HG03460 (cell line): ENCODE results near the gene STAT2.
A peak's percentile ranks its signal among the peaks of the same experiment; 100 is the strongest.
"Not testable (repeated sequence)": the region's sequence is repeated elsewhere in the genome, so short reads cannot be mapped to it uniquely, and the experiment has no call there.

Experiments used
- ATAC-seq: cut with Tn5 transposase; IDR thresholded peaks from one replicate; pipeline ENCODE4 v1.9.1; 2021; ENCODE audit not compliant: unreplicated experiment

STAT2 gene

DNA sequence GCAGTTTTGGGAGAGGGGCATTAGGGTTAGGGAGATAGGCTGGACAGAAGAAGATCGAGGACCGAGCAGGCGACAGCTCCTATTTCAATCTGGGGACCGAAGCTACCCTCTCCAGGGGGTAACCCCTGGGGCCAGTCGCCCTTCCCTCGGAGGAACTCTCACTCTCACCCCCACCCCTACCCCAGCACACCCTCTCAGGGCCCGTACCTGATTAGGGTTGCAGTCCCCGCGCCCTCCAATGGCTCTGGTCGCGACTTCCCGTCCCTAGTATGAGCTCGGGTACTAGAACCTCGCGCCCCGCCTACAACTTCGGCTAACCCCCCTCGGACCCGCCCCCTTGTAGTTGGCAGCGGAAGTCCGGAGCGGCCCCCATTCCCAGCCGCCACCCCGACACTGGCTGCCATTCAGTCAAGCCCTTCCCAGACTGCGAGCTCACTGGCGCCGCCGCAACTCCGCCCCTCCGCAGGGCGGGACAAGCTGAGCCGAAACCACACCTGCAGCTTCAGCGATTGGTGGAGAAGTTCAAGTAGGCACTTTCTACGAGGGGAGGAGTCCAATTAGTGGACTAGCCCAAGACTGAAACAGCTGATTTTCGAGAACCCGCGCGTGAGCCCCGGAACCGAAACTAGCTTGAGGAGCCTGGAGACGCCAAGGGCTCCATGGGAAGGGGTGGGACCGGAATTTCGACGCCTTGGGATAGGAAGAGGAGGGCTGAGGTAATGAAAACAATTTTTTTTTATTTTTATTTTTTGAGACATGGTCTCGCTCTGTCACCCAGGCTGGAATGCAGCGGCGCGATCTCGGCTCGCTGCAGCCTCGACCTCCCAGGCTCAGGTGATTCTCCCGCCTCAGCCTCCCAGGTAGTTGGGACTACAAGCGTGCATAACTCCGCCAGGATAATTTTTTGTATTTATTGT lies at the start of gene STAT2:
TSS of gene STAT2 (minus strand) at position 257 of the 917 bp plus-strand sequence. CDS start 3,536 bp downstream, outside the sequence.
- ATAC-seq, result peak; percentile 95

DNA sequence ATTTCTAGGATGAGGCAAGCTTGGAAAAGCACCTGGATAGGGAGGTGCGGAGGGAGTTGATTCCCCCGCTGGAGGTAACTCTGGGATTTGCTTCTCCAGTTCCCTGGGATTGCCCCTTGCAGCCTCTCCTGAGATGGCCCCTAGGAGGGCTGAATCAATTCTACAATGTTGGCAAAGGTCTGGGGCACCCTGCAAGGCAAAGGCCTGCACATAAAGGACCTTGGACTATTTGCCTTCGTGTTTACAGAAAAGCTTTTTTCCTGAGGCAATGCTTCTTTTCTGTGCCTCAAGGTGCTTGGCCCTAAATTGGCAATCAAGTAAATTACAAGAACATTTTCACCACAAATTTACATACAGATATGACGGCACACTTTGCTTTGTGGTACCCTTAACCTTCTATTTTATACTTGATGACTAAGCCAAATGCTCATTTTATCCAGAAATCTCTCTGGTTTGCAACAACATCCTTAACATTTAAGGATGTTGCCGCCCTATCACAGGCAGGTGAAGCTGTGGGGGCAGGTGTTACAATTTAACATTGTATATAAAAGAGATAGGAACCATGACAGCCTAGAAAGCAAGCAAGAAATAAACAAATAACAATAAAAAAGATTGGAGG lies 49.0 kb upstream of the STAT2 start:
- no peak for ATAC-seq

DNA sequence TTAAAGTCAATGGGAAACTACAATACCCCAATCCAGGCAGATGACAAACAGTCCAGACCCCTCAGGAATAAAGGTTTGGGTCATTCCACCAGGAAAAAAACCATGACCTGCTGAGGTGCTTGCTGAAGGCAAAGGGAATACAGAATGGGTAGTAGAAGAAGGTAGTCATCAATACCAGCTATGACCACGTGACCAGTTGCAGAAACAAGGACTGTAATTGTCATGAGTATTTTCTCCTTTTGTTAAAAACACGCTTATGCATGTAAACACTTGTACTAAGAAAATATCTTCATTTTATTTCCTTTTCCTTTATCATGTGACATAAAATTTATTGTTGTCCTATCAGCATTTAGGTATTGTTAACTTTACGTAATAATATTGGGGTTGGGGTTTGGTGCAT lies 44.3 kb upstream of the STAT2 start:
- ATAC-seq, result not testable (repeated sequence)

DNA sequence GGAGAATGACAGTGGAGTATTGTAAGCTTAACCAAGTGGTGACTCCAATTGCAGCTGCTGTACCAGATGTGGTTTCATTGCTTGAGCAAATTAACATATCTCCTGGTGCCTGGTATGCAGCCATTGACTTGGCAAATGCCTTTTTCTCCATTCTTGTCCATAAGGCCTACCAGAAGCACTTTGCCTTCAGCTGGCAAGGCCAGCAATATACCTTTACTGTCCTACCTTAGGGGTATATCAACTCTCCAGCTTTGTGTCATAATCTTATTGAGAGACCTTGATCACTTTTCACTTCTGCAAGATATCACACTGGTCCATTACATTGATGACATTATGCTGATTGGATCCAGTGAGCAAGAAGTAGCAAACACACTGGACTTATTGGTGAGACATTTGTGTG lies 41.7 kb upstream of the STAT2 start:
- ATAC-seq, result not testable (repeated sequence)

DNA sequence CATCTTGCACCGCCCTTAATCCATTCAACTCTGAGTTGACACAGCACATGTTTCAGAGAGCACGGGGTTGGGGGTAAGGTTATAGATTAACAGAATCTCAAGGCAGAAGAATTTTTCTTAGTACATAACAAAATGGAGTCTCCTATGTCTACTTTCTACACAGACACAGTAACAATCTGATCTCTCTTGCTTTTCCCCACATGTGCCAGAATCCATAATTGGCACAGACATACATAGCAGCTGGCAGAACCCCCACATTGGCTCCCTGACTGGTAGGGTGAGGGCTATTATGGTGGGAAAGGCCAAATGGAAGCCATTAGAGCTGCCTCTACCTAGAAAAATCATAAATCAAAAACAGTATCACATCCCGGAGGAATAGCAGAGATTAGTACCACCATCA lies 41.2 kb upstream of the STAT2 start:
- ATAC-seq, result not testable (repeated sequence)

DNA sequence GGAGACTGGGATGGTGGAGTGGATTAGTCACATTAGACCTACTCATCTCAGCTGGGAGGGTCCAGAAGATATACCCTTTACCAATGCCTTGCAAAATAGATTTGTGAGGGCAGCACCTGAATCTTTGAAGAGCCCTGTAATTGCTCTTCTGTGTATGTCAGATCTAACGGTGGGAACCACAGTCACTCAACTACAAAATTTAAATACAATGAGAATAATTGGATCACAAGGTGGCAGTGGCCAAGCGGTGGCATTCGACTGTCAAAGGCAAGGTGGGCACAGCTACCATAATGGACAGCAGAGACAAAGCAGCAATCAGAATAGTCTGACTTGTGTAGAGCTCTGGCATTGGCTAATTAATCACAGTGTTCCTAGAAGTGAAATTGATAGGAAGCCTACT lies 39.6 kb upstream of the STAT2 start:
- ATAC-seq, result not testable (repeated sequence)

DNA sequence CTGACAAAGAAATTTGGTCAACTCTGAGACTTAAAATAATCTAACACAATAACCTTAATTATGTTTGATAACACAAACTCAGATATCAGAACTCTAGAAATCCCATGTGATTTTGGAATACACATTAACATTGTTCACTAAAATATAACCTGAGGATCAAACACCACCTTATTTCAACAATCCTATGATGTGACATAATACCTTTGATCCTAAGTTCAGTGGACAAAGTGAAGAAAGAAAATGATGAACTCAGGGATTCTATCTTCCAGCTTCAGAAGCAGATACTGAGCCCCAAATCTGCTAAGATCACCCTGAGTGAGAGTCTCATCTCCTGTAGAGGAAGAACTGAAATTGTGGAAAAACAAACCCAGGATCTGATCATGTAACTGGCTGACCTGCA lies 38.4 kb upstream of the STAT2 start:
- ATAC-seq, result no peak

DNA sequence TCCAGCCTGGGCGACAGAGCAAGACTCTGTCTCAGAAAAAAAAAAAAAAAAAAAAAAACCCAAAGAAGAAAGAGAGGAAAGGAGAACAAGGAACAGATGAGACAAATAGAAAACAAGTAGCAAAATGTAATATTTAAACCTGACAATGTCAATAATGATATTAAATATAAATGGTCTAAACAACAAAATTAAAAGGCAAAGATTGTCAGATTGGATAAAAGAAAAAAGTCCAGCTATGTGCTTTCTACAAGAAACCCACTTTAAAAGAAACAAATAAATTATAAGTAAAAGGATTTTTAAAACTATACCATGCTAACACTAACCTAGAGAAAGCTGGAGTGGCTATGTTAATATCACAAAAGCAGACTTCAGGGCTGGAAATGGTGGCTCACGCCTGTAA lies 32.4 kb upstream of the STAT2 start:
- no peak for ATAC-seq

DNA sequence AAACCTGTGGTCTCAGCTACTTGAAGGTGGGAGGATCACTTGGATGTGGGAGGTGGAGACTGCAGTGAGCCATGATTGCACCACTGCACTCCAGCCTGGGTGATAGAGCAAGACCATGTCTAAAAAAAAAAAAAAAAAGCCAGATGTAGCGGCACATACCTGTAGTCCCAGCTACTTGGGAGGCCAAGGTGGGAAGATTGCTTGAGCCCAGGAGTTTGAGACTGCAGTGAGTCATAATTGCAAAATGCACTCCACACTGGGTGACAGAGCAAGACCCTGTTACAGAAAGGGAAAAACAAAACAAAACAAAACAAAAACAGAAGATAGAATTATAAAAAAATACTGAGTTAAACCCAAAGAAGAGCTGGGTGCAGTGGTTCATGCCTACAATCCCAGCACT lies 31.8 kb upstream of the STAT2 start:
- no peak for ATAC-seq

DNA sequence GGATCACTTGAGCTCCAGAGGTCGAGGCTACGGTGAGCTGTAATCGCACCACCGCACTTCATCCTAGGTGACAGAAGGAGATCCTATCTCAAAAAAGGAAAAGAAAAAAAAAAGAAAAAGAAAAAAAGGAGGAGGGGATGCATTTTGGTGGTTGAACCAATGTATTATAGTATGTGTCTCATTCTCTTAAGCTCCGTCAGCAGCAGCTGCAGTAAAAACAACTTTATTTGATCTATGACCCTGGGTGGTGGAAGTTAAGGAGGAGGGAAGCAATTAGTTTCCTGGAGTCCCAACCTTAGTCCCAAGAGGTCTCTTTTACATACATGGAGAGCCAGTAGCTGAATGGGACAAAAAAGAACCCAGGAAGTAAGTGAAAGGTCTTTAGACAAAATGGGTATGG lies 29.5 kb upstream of the STAT2 start:
- no peak for ATAC-seq

DNA sequence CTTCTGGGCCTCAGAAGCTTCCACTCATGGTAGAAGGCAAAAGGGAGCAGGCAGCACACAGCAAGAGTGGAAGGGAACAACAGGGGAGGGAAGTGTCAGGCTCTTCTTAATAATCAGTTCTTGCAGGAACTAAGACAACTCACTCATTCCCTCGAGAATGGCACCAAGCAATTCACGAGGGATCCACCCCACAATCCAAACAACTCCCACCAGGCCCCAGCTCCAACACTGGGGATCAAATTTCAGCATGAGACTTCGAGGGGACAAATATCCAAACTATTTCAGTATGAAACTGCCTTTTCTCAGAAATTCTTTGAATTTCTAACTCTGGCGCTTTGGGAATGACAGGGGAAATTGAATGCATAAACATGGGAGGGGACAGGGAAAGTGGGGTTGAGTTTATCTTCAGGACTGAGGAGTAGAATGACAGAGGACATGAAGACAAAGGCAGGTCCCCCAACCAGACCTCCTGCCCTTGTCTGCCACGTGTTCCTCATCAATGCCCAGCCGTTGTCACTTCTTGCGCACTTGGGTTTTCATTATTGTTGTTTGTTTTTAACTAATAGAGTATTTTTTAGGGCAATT lies 27.3 kb upstream of the STAT2 start:
- no peak for ATAC-seq

DNA sequence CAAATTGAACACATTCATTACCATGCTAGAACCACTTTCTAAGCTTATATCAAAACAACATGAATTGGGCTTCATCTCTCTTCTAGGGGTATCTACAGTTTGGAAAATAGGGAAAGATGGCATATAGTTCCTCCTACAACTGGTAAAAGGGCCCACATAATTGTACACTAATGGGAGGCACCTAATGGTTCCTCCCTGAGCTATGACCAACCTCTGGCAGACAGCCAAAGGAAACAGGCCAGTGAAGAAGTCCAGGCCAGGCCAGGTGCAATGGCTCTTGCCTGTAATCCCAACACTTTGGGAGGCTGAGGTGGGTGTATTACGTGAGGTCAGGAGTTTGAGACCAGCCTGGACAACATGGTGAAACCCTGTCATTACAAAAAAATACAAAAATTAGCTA lies 26.0 kb upstream of the STAT2 start:
- ATAC-seq, result no peak

DNA sequence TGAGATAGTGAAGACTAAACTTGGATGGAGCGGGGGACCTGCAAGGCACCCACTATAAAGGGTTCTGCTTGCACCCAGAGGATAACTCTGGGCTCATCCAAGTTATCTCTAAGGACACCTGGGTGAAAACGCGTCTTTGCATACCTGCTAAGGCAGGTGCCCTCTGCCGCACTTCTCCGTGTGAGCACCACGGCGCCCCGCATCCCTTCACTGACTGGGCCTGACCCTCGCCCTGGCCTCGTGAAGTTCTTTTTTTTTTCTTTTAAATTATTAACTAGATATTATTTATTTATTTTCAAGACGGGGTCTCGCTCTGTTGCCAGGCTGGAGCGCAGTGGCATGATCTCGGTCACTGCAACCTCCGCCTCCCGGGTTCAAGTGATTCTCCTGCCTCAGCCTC lies 22.7 kb upstream of the STAT2 start:
- ATAC-seq, result no peak

DNA sequence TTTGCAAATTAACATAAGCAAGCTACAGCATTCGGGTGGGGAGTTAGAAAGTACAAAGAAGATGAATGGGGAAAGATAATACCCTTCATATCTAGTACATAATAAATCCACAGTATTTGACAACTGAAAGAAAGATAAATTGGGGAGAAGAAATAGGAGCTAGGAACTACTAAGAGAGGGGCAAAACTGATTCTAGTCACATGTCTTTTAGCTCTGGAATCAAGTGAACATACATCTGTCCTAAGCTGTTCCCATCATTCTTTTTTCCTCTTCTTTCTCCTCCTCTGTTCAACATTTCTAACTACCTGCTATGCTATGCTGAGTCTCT lies 18.0 kb upstream of the STAT2 start:
- no peak for ATAC-seq

DNA sequence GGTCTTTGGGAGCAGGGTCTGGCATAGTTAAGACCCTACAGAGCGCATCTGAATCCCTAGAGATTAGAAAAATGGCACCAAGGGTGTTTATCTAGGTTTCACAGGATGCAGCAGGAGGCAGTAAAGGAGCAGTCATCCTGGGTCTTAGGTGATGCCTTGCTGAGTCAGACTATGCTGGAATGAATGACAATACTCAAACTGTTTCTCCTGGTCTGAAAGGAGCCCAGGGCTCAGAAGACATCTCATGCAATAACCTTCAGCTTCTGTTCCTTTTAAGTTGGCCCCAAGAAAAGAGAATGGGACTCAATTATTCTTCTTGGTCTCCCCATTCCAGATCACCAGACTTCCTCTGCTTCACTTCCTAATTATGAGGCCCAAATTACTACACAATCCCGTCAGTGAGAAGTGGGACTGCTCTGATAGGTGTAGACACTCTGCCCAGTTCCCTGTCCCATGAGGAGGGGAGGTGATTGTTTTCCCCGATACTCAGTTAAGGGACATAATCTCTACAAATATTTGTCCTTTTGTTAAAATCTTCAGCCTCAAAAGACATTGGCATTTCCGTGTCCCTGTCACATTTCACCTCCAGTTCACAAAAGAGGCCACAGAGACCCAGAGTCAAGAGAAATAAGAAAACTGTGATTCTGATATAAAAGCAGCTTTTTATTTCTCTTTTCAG lies 17.5 kb upstream of the STAT2 start:
- ATAC-seq, result no peak

DNA sequence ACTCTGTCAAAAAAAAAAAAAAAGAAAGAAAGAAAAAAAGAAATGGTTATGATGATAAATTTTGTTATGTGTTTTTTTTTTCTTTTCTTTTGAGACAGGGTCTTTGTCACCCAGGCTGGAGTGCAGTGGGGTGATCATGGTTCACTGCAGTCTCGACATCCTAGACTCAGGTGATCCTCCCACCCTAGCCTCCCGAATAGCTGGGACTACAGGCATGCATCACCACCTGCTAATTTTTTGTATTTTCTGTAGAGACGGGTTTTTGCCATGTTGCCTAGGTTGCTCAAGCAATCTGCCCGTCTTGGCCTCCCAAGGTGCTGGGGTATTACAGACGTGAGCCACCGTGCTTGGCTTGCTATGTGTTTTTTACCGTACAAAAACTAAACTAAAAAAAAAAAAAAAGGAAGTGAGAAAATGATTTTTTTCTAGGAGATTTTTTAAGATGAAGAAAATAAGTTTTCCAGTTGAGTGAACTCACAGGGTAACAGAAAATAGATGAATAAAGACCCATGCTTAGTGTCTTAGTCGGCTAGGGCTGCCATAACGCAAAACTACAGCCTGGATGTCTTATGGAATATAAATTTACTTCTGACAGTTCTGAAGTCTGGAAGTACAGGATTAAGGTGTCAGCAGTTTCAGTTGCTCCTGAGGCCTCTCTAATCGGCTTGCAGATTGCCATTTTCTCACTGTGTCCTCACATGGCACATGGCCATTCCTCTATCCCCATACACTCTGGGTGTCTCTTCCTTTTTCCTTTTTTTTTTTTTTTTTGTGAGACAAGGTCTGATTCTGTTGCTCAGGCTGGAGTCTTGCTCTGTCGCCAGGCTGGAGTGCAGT lies 15.9 kb upstream of the STAT2 start:
- ATAC-seq, result peak; percentile 68

DNA sequence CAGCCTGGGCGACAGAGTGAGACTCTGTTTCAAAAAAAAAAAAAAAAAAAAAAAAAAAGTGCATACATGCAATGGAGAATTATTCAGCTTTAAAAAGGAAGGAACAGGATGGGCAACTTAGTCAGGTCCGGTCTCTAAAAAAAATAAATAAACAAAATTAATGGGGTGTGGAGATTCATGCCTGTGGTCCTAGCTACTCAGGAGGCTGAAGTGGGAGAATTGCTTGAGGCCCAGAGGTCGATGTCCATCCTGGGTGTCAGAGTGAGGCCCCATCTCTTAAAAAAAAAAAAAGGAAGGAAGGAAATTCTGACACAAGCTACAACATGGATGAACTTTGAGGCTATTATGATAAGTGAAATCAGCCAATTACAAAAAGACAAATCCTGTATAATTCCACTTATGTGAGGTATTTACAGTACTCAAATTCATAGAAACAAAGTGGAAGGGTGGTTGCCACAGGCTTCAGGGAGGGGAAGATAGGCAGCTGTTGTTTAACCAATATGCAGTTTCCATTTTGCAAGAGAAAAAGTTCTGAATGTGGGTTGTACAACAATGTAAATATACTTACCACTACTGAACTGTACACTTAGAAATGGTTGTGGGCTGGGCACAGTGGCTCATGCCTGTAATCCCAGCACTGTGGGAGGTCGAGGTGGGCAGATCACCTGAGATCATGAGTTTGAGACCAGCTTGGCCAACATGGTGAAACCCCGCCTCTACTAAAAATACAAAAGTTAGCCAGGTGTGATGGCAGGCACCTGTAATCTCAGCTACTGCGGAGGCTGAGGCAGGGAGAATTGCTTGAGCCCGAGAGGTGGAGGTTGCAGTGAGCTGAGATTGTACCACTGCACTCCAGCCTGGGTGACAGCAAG lies 15.1 kb upstream of the STAT2 start:
- peak; percentile 25 for ATAC-seq

DNA sequence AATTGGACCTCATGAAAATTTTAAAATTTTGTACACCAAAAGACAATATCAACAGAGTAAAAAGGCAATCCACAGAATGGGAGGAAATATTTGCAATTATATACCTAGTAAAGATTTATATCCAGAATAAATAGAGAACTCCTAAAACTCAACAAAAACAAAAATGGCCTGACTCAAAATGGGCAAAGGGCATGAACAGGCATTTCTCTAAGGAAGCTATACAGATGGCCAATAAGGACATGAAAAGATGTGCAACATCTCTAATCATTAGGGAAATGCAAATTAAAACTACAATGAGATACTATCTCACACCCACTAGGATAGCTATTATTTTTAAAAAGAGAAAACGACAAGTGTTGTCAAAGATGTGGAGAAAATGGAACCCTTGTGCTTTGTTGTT lies 13.6 kb upstream of the STAT2 start:
- ATAC-seq, result no peak

DNA sequence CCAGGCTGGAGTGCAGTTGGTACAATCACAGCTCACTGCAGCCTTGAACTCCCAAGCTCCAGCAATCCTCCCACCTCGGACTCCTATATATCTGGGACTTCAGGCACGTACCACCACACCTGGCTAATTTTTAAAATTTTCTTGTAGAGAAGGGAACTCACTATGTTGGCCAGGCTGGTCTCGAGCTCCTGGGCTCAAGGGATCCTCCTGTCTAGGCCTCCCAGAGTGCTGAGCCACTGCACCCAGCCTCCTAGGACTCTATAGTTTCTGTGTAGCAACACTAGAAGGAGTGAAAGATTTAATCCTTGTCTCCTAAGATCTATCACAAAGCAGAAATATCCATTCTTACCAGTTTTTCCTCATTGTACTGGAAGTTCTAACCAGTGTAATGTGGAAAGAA lies 7.0 kb upstream of the STAT2 start:
- ATAC-seq, result no peak
